Liver (tissue), 9 donors: Measurements from ENCODE around the gene VPS13C. TPM values are rescaled to one million over a fixed set of nuclear protein-coding genes. Genes with fewer than 3 reads are reported as not detected.

Experiments used
- DNase-seq: peaks from one replicate; pipeline ENCODE4 v3.0.0-alpha.2; 2017; ENCODE audit warnings: low spot score
- H3K27ac ChIP-seq, 2 donors: one replicate each; pipeline ENCODE4 v1.7.0; 2013; ENCODE audit warnings: inconsistent platforms in 2 of 2, low read length in 2 of 2, control low read depth in 1 of 2, low read depth in 1 of 2, mild to moderate bottlenecking in 1 of 2
- H3K27me3 ChIP-seq, 4 donors: one replicate each; pipeline versions ENCODE4 v1.6.1 to v1.7.0; 2013; ENCODE audit warnings: low read length in 3 of 4, inconsistent platforms in 1 of 4, mild to moderate bottlenecking in 1 of 4, moderate library complexity in 1 of 4; ENCODE audit not compliant: control insufficient read depth in 4 of 4, insufficient read depth in 4 of 4
- H3K36me3 ChIP-seq, 4 donors: one replicate each; pipeline versions ENCODE4 v1.6.1 to v1.7.0; 2013; ENCODE audit warnings: low read length in 3 of 4, mild to moderate bottlenecking in 3 of 4, low read depth in 1 of 4, moderate library complexity in 1 of 4; ENCODE audit not compliant: control insufficient read depth in 4 of 4, insufficient read depth in 3 of 4
- H3K4me1 ChIP-seq, 4 donors: one replicate each; pipeline versions ENCODE4 v1.6.1 to v1.7.0; 2013; ENCODE audit warnings: low read length in 3 of 4, mild to moderate bottlenecking in 3 of 4, moderate library complexity in 1 of 4; ENCODE audit not compliant: control insufficient read depth in 4 of 4, insufficient read depth in 4 of 4
- H3K4me3 ChIP-seq, 3 donors: one replicate each; pipeline versions ENCODE4 v1.6.1 to v1.7.0; 2013; ENCODE audit warnings: low read length in 3 of 3, control low read depth in 1 of 3, low read depth in 1 of 3, mild to moderate bottlenecking in 1 of 3
- H3K9ac ChIP-seq, 2 donors: one replicate each; pipeline ENCODE4 v1.7.0; 2013; ENCODE audit warnings: low read length in 2 of 2, mild to moderate bottlenecking in 2 of 2, moderate library complexity in 2 of 2, control low read depth in 1 of 2, low read depth in 1 of 2
- H3K9me3 ChIP-seq, 4 donors: one replicate each; pipeline versions ENCODE4 v1.6.1 to v1.7.0; 2013; ENCODE audit warnings: low read length in 3 of 4; ENCODE audit not compliant: control insufficient read depth in 4 of 4
- ATF3 ChIP-seq: IDR thresholded peaks from 2 replicates; pipeline ENCODE4 v1.6.1; 2016; ENCODE audit warnings: antibody characterized with exemption
- CTCF ChIP-seq: fragments of 150-350 bp; IDR thresholded peaks from 2 replicates; pipeline ENCODE4 v1.5.1; 2017; ENCODE audit warnings: improper control_type of control experiment, low read depth, low read length; ENCODE audit not compliant: missing input control
- FOXA1 ChIP-seq: IDR thresholded peaks from 2 replicates; pipeline ENCODE4 v1.6.1; 2016; ENCODE audit warnings: antibody characterized with exemption
- FOXA2 ChIP-seq: IDR thresholded peaks from 2 replicates; pipeline ENCODE4 v1.6.1; 2016; ENCODE audit warnings: antibody characterized with exemption
- GABPA ChIP-seq, 2 donors: IDR thresholded peaks in 1 of 2; conservative IDR thresholded peaks in 1 of 2; 2 replicates each; pipeline ENCODE4 v1.6.1; 2016; ENCODE audit warnings: antibody characterized with exemption in 2 of 2, mild to moderate bottlenecking in 1 of 2, moderate library complexity in 1 of 2
- HNF4A ChIP-seq, 2 donors: conservative IDR thresholded peaks; 2 replicates each; pipeline ENCODE4 v1.6.1; 2016; ENCODE audit warnings: antibody characterized with exemption in 2 of 2, mild to moderate bottlenecking in 2 of 2
- MAX ChIP-seq: IDR thresholded peaks from 2 replicates; pipeline ENCODE4 v1.6.1; 2016; ENCODE audit warnings: antibody characterized with exemption
- NR2F2 ChIP-seq: IDR thresholded peaks from 2 replicates; pipeline ENCODE4 v1.6.1; 2016; ENCODE audit warnings: antibody characterized with exemption
- RAD21 ChIP-seq, 2 donors: IDR thresholded peaks; 2 replicates each; pipeline ENCODE4 v1.6.1; 2016; ENCODE audit warnings: antibody characterized with exemption in 2 of 2, mild to moderate bottlenecking in 2 of 2
- REST ChIP-seq: IDR thresholded peaks from 2 replicates; pipeline ENCODE4 v1.6.1; 2016; ENCODE audit warnings: antibody characterized with exemption, mild to moderate bottlenecking
- RXRA ChIP-seq, 2 donors: IDR thresholded peaks; 2 replicates each; pipeline ENCODE4 v1.6.1; 2017 to 2018; ENCODE audit warnings: antibody characterized with exemption in 2 of 2, mild to moderate bottlenecking in 1 of 2
- SP1 ChIP-seq: IDR thresholded peaks from 2 replicates; pipeline ENCODE4 v1.6.1; 2018; ENCODE audit warnings: antibody characterized with exemption, mild to moderate bottlenecking
- TAF1 ChIP-seq: conservative IDR thresholded peaks from 2 replicates; pipeline ENCODE4 v1.6.1; 2016; ENCODE audit warnings: antibody characterized with exemption, mild to moderate bottlenecking
- YY1 ChIP-seq: IDR thresholded peaks from 2 replicates; pipeline ENCODE4 v1.6.1; 2016; ENCODE audit warnings: antibody characterized with exemption, mild to moderate bottlenecking
- ZBTB33 ChIP-seq: IDR thresholded peaks from 2 replicates; pipeline ENCODE4 v1.6.1; 2016; ENCODE audit warnings: antibody characterized with exemption
- WGBS: extraction: QIAGEN DNeasy Blood & Tissue Kit; methylation state at CpG from one replicate; pipeline ENCODE4 v1.1.7; 2013; 5-methylcytosine and 5-hydroxymethylcytosine counted together
- polyA plus RNA-seq, 2 donors: library from polyadenylated mRNA; stranded (reverse) in 1 of 2; unstranded in 1 of 2; fragments of 200-250 nt in 1 of 2; fragments of >200 nt in 1 of 2; fragmentation: Nextera tagmentation in 1 of 2; extraction: Ambion mirVana in 1 of 2; gene quantifications; one replicate each; pipeline versions ENCODE4 v1.2.1 to v1.2.3, GENCODE V29; 2013 to 2015
- total RNA-seq, 2 donors: library from RNA; depleted of rRNA; stranded (reverse); fragments of >200 nt; gene quantifications; one replicate each; pipeline ENCODE4 v1.2.3, GENCODE V29; 2014
- donor health status: healthy.
- donor health status: healthy.
- donor health status: healthy.
- donor health status: healthy.
- donor health status: healthy.

VPS13C gene
- total and polyA plus RNA-seq, 4 donors = 5.4 to 42.0 (median 17.4) TPM

GRCh38 chr15:61917457-61917856, 142.8 kb downstream of the VPS13C start:
- Histone ChIP-seq H3K27ac (no peak overlapping the region), H3K9ac (no peak overlapping the region), H3K9me3 (no peaks in the 10 kb centered on the region), H3K27me3 (no peaks in the 10 kb centered on the region), H3K4me3 (no peak overlapping the region), H3K4me1 (no peaks in the 10 kb centered on the region), H3K36me3 (peaks cover 5 to 46% (median 33%) of the 10 kb centered on the region in 4 donors)
- WGBS = 99% methylated on average over 1 of the region's 1 CpG
- TF ChIP-seq RXRA (IDR thresholded peaks at IDR 0.05) = no peak
- TF ChIP-seq YY1 = no peak
- TF ChIP-seq ZBTB33 = no peak
- no peak for TF ChIP-seq SP1
- no peak for TF ChIP-seq REST
- no peak for TF ChIP-seq HNF4A (conservative IDR thresholded peaks at IDR 0.05)
- TF ChIP-seq TAF1 = no peak
- no peak for TF ChIP-seq MAX
- TF ChIP-seq RAD21 (IDR thresholded peaks at IDR 0.05) = no peak
- TF ChIP-seq GABPA (IDR thresholded peaks at IDR 0.05 in 1 of 2, conservative IDR thresholded peaks at IDR 0.05 in 1 of 2) = no peak
- no peak for TF ChIP-seq ATF3
- DNase-seq = no peak

- TF ChIP-seq RXRA (IDR thresholded peaks at IDR 0.05) (no peak), RAD21 (IDR thresholded peaks at IDR 0.05) (no peak), FOXA1 (no peak), YY1 (no peak), SP1 (no peak), CTCF (no peak), FOXA2 (no peak), ATF3 (no peak), REST (no peak), NR2F2 (no peak), ZBTB33 (no peak)
- no peaks in the 10 kb centered on the region for H3K9me3 ChIP-seq
- H3K4me1 ChIP-seq = no peaks in the 10 kb centered on the region
- no peaks in the 10 kb centered on the region for H3K27me3 ChIP-seq
- no peak overlapping the region for H3K27ac ChIP-seq
- WGBS = 96% methylated on average over 2 of the region's 2 CpGs
- peaks cover 5 to 38% (median 27%) of the 10 kb centered on the region in 4 donors for H3K36me3 ChIP-seq
- no peak overlapping the region for H3K4me3 ChIP-seq
- no peak for DNase-seq
- no peak overlapping the region for H3K9ac ChIP-seq
Observed at GRCh38 chr15:61916104-61916503, 144.1 kb downstream of the VPS13C start.
